A549 (cell line): ENCODE data around the gene NRDE2.

Experiments used
- CEBPB ChIP-seq, 2 experiments: fragments of >200 bp in 1 of 2; sonication (Bioruptor Twin) in 1 of 2; formaldehyde crosslinking in 1 of 2; IDR thresholded peaks; 2 replicates each; pipeline ENCODE4 v1.6.1; 2012 to 2016
- EP300 ChIP-seq, 2 experiments: fragments of >200 bp; sonication (Bioruptor Twin); formaldehyde crosslinking; IDR thresholded peaks; 2 replicates in 1 of 2; 3 replicates in 1 of 2; pipeline ENCODE4 v1.6.1; 2016 to 2017
- GATA3 ChIP-seq: IDR thresholded peaks from 2 replicates; pipeline ENCODE4 v1.6.1; 2012; ENCODE audit warnings: borderline replicate concordance
- HMGXB4 ChIP-seq: fragments of 250-450 bp; sonication (Bioruptor Pico); IDR thresholded peaks from 2 replicates; pipeline ENCODE4 v1.5.0; 2021; ENCODE audit warnings: mild to moderate bottlenecking, moderate library complexity, borderline replicate concordance
- MAFK ChIP-seq: fragments of 450-650 bp; IDR thresholded peaks from 2 replicates; pipeline ENCODE4 v1.6.1; 2014; ENCODE audit not compliant: partially characterized antibody
- MYC ChIP-seq: IDR thresholded peaks from 2 replicates; pipeline ENCODE4 v1.6.1; 2012; ENCODE audit warnings: mild to moderate bottlenecking, inconsistent platforms, low read length, improper control_type of control experiment, borderline replicate concordance
- POLR2A ChIP-seq: IDR thresholded peaks from 2 replicates; pipeline ENCODE4 v1.6.1; 2012; ENCODE audit warnings: mild to moderate bottlenecking, low read length
- SMC3 ChIP-seq: fragments of >200 bp; sonication (Bioruptor Twin); formaldehyde crosslinking; IDR thresholded peaks from 3 replicates; pipeline ENCODE4 v1.6.1; 2018; ENCODE audit warnings: inconsistent platforms
- TF ChIP-seq, protein P1 (sequence below): fragments of >200 bp; sonication (Bioruptor Twin); formaldehyde crosslinking; IDR thresholded peaks from 3 replicates; pipeline ENCODE4 v1.5.1; 2016
- TF ChIP-seq, protein P2 (sequence below): fragments of 450-650 bp; IDR thresholded peaks from 2 replicates; pipeline ENCODE4 v1.6.1; 2014; ENCODE audit warnings: antibody characterized with exemption

GRCh38 chr14:90354551-90355298 is 23.0 kb upstream of the NRDE2 start:
- TF ChIP-seq, protein P1, sequence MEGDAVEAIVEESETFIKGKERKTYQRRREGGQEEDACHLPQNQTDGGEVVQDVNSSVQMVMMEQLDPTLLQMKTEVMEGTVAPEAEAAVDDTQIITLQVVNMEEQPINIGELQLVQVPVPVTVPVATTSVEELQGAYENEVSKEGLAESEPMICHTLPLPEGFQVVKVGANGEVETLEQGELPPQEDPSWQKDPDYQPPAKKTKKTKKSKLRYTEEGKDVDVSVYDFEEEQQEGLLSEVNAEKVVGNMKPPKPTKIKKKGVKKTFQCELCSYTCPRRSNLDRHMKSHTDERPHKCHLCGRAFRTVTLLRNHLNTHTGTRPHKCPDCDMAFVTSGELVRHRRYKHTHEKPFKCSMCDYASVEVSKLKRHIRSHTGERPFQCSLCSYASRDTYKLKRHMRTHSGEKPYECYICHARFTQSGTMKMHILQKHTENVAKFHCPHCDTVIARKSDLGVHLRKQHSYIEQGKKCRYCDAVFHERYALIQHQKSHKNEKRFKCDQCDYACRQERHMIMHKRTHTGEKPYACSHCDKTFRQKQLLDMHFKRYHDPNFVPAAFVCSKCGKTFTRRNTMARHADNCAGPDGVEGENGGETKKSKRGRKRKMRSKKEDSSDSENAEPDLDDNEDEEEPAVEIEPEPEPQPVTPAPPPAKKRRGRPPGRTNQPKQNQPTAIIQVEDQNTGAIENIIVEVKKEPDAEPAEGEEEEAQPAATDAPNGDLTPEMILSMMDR = no peak
- TF ChIP-seq MAFK (no peak), GATA3 (no peak), CEBPB (IDR thresholded peaks at IDR 0.05) (no peak), MYC (no peak), POLR2A (no peak), SMC3 (no peak), HMGXB4 (CRISPR knock-in tag) (no peak), EP300 (IDR thresholded peaks at IDR 0.05) (no peak)
- TF ChIP-seq, protein P2, sequence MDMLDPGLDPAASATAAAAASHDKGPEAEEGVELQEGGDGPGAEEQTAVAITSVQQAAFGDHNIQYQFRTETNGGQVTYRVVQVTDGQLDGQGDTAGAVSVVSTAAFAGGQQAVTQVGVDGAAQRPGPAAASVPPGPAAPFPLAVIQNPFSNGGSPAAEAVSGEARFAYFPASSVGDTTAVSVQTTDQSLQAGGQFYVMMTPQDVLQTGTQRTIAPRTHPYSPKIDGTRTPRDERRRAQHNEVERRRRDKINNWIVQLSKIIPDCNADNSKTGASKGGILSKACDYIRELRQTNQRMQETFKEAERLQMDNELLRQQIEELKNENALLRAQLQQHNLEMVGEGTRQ = no peak
